GM20000 (cell line): ENCODE measurements around the gene MRPL43.

Source experiments
- DNase-seq: peaks from one replicate; pipeline ENCODE4 v3.0.0; 2012; ENCODE audit warnings: low spot score
- CTCF ChIP-seq: IDR thresholded peaks from 2 replicates; pipeline ENCODE4 v1.5.1; 2012; ENCODE audit warnings: mild to moderate bottlenecking, control low read depth; ENCODE audit errors: extremely low read depth, missing control alignments

The MRPL43 gene

GRCh38 chr10:101000127-101000914 is 13.0 kb upstream of the MRPL43 start:
- no peak for TF ChIP-seq CTCF
- no peak for DNase-seq

- no peak for DNase-seq
- TF ChIP-seq CTCF, result no peak
Measured at GRCh38 chr10:100999742-101000126, 12.4 kb upstream of the MRPL43 start, which contains the start of gene LZTS2. Gene LZTS2, plus strand, starts transcription at chr10:100999808. Its CDS starts 2,731 bp downstream, at chr10:101002539.

- DNase-seq, result peak; percentile 97
- TF ChIP-seq CTCF, result peak; percentile 69
Measured at GRCh38 chr10:100998991-100999741, 11.9 kb upstream of the MRPL43 start.

GRCh38 chr10:100998183-100998990 is 11.1 kb upstream of the MRPL43 start:
- DNase-seq, result peak; percentile 83

GRCh38 chr10:100997360-100998182 is 10.3 kb upstream of the MRPL43 start:
- peak; percentile 67 for TF ChIP-seq CTCF
- DNase-seq, result peak; percentile 91

More at GRCh38 chr10:100998183-100998990, 11.1 kb upstream of the MRPL43 start:
- TF ChIP-seq CTCF, result no peak

GRCh38 chr10:100996678-100997359 is 9.5 kb upstream of the MRPL43 start:
- TF ChIP-seq CTCF, result no peak
- peak; percentile 82 for DNase-seq
